SU-DHL-6 (cell line): Measurements from ENCODE around the gene MTHFD2.

Source experiments
- EZH2phosphoT487 ChIP-seq: fragments of 200-600 bp; sonication (generic), shearing (Covaris generic); conservative IDR thresholded peaks from 2 replicates; pipeline ENCODE4 v1.6.1; 2018; ENCODE audit warnings: mild to moderate bottlenecking, antibody characterized with exemption, low read length, moderate library complexity, mixed read lengths
- TF ChIP-seq, protein P1 (sequence below): fragments of 200-600 bp; sonication (generic); IDR thresholded peaks from one replicate; pipeline ENCODE4 v1.5.1; 2017; ENCODE audit warnings: antibody characterized with exemption, mild to moderate bottlenecking, low read length, moderate library complexity; ENCODE audit not compliant: insufficient read depth, poor library complexity, severe bottlenecking

DNA sequence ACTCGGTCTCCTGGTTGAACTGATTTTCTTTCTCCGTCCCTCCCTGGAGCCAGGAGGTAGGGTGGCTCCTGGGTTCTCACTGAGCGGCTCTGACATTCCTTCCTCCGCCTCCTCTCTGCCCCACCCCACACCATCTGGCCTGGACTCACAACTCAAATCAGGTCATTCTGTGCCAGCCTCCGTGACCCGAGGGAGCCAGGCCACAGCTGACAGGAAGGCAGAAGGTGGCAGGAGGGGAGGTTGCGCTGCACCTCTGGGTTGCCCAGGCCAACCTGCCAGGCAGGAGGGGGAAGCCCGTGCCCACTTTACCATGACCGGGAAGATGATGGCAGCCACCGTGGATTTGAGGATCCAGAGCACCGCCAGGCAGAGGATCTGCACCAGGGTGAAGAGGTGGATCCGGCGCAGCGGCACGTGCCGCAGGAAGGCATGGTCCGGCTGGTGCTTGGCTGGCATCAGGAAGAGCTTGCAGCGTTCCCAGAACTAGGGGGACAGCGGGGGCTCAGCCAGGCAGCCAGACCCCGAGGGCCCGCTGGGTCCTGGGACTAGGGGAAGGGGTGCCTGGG, 28.3 kb downstream of the MTHFD2 start:
- TF ChIP-seq, protein P1, sequence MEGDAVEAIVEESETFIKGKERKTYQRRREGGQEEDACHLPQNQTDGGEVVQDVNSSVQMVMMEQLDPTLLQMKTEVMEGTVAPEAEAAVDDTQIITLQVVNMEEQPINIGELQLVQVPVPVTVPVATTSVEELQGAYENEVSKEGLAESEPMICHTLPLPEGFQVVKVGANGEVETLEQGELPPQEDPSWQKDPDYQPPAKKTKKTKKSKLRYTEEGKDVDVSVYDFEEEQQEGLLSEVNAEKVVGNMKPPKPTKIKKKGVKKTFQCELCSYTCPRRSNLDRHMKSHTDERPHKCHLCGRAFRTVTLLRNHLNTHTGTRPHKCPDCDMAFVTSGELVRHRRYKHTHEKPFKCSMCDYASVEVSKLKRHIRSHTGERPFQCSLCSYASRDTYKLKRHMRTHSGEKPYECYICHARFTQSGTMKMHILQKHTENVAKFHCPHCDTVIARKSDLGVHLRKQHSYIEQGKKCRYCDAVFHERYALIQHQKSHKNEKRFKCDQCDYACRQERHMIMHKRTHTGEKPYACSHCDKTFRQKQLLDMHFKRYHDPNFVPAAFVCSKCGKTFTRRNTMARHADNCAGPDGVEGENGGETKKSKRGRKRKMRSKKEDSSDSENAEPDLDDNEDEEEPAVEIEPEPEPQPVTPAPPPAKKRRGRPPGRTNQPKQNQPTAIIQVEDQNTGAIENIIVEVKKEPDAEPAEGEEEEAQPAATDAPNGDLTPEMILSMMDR: no peak
- no peak for TF ChIP-seq EZH2phosphoT487
